Gastroesophageal sphincter (tissue), 4 donors: Measurements from ENCODE around the gene SEC24B. TPM values are rescaled to one million over a fixed set of nuclear protein-coding genes. Genes with fewer than 3 reads are reported as not detected.

Source experiments
- ATAC-seq: fragments of 150-250 bp; one replicate; pipeline ENCODE4 v1.9.1; 2016; ENCODE audit warnings: mild to moderate bottlenecking, moderate library complexity
- H3K27ac ChIP-seq, 4 donors: fragments of 200-600 bp; sonication (generic) in 3 of 4; 1 replicate in 3 of 4; 2 replicates in 1 of 4; pipeline ENCODE4 v1.5.1; 2016 to 2019
- H3K27me3 ChIP-seq: fragments of 200-600 bp; sonication (generic); one replicate; pipeline ENCODE4 v1.5.1; 2019
- H3K36me3 ChIP-seq, 2 donors: fragments of 200-600 bp; sonication (generic); one replicate each; pipeline ENCODE4 v1.5.1; 2019; ENCODE audit warnings: control low read depth in 1 of 2
- H3K4me1 ChIP-seq, 3 donors: fragments of 200-600 bp; sonication (generic); 1 replicate in 2 of 3; 2 replicates in 1 of 3; pipeline ENCODE4 v1.5.1; 2016 to 2019; ENCODE audit warnings: control low read depth in 2 of 3
- H3K4me3 ChIP-seq, 2 donors: fragments of 200-600 bp; sonication (generic); one replicate each; pipeline ENCODE4 v1.5.1; 2019; ENCODE audit warnings: mild to moderate bottlenecking in 1 of 2, moderate library complexity in 1 of 2
- H3K9me3 ChIP-seq, 3 donors: fragments of 200-600 bp; sonication (generic); one replicate each; pipeline ENCODE4 v1.5.1; 2017 to 2019; ENCODE audit warnings: control low read depth in 2 of 3
- EP300 ChIP-seq: sonication (generic); formaldehyde crosslinking; IDR thresholded peaks from one replicate; pipeline ENCODE4 v1.6.1; 2017; ENCODE audit warnings: antibody characterized with exemption, mild to moderate bottlenecking
- POLR2A ChIP-seq, 2 donors: fragments of 450-650 bp; IDR thresholded peaks; one replicate each; pipeline ENCODE4 v1.6.1; 2017; ENCODE audit warnings: antibody characterized with exemption in 2 of 2, mild to moderate bottlenecking in 2 of 2, moderate library complexity in 1 of 2
- POLR2AphosphoS5 ChIP-seq: sonication (generic); formaldehyde crosslinking; IDR thresholded peaks from one replicate; pipeline ENCODE4 v1.6.1; 2017; ENCODE audit warnings: antibody characterized with exemption
- WGBS, 2 donors: methylation state at CpG; one replicate each; pipeline ENCODE4 v1.1.5; 2018; ENCODE audit warnings: low coverage in 1 of 2; 5-methylcytosine and 5-hydroxymethylcytosine counted together
- total RNA-seq, 4 donors: library from RNA; depleted of rRNA; stranded (reverse); fragments of >200 nt; gene quantifications; one replicate each; pipeline ENCODE4 v1.1.0, GENCODE V29; 2016
- TF ChIP-seq, protein P1 (sequence below), 4 experiments: fragments of 200-600 bp in 2 of 4; fragments of 450-650 bp in 2 of 4; sonication (generic) in 1 of 4; IDR thresholded peaks; one replicate each; pipeline ENCODE4 v1.5.1; 2017 to 2019; ENCODE audit warnings: antibody characterized with exemption in 4 of 4, mild to moderate bottlenecking in 2 of 4, moderate library complexity in 2 of 4

The SEC24B gene
- total RNA-seq, 4 donors from 2014 or later = 39.5 to 43.5 (median 41.7) TPM

DNA sequence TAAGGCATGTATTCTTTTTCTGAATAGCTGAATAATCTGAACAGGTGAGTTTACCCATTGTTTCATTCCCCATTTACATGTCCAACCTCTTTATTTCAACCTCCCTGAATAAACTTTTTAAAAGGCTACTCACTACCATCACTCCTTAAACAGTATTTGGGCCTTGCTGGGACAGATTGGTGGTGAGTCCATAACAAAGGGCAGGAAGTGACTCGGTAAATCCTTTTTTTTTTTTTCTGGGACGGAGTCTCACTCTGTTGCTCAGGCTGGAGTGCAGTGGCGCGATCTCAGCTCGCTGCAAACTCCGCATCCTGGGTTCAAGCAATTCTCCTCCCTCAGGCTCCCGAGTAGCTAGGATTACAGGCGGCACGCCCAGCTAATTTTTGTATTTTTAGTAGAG is 23.4 kb upstream of the SEC24B start:
- ATAC-seq = no peak
- no peaks in the 10 kb centered on the region for H3K36me3 ChIP-seq
- WGBS, 2 donors = 79 to 83% methylated on average over 2 to 5 of the region's 9 CpGs

DNA sequence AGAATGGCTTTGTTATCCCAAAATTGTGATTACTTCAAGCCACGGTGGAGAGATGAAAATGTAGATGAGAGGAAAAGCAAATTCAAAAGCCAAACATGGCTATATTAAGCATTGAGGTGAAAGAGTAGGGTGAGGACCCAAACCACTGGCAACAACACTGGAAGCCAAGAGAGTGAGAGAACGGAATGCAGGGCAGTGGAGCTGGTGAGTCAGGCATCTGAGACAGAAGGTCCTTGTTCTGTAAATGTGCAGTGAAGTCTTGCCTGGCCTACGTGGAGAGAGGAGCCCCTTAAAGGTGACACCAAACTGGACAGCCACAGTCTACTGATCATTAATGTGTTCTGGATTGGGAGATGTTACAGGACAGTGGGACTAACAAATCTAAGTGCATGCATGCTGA is 22.8 kb upstream of the SEC24B start:
- Histone ChIP-seq H3K36me3 (no peaks in the 10 kb centered on the region), H3K27ac (no peak overlapping the region), H3K4me1 (no peaks in the 10 kb centered on the region), H3K4me3 (no peak overlapping the region), H3K27me3 (no peaks in the 10 kb centered on the region), H3K9me3 (no peaks in the 10 kb centered on the region)
- no peak for TF ChIP-seq EP300
- 55 to 75% methylated on average over 2 to 3 of the region's 3 CpGs for WGBS, 2 donors
- no peak for ATAC-seq

More for the DNA sequence above, 23.4 kb upstream of the SEC24B start:
- Histone ChIP-seq H3K4me1 (no peaks in the 10 kb centered on the region), H3K9me3 (no peaks in the 10 kb centered on the region), H3K4me3 (no peak overlapping the region), H3K27me3 (no peaks in the 10 kb centered on the region), H3K27ac (no peak overlapping the region)
- TF ChIP-seq EP300 = no peak
- TF ChIP-seq POLR2AphosphoS5 = no peak
- TF ChIP-seq, protein P1, sequence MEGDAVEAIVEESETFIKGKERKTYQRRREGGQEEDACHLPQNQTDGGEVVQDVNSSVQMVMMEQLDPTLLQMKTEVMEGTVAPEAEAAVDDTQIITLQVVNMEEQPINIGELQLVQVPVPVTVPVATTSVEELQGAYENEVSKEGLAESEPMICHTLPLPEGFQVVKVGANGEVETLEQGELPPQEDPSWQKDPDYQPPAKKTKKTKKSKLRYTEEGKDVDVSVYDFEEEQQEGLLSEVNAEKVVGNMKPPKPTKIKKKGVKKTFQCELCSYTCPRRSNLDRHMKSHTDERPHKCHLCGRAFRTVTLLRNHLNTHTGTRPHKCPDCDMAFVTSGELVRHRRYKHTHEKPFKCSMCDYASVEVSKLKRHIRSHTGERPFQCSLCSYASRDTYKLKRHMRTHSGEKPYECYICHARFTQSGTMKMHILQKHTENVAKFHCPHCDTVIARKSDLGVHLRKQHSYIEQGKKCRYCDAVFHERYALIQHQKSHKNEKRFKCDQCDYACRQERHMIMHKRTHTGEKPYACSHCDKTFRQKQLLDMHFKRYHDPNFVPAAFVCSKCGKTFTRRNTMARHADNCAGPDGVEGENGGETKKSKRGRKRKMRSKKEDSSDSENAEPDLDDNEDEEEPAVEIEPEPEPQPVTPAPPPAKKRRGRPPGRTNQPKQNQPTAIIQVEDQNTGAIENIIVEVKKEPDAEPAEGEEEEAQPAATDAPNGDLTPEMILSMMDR (IDR thresholded peaks at IDR 0.05) = no peak
- TF ChIP-seq POLR2A (IDR thresholded peaks at IDR 0.05) = no peak

DNA sequence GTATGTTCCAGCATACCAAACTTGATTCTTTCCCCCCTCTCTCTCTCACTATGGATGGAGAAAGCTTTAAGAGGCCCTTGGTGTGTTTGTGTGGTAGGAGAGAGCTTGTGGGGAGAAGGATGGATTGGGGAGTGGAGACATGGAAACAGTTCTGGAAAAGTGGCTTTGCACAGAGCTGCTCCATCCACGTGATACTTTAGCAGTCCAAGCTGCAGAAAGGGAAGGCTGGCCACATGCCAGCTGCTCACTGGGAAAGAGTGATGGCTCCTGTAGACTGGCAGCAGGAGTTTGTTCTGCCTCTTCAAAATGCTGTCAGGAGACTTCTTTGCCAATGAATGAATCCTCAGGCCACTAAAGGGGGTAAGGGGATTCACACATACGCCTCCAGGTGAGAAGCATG is 21.7 kb upstream of the SEC24B start:
- H3K36me3 ChIP-seq = no peaks in the 10 kb centered on the region
- no peak for ATAC-seq
- no peak overlapping the region for H3K27ac ChIP-seq
- H3K27me3 ChIP-seq = no peaks in the 10 kb centered on the region
- WGBS, 2 donors = 13 to 54% methylated on average over 1 to 2 of the region's 2 CpGs
- no peaks in the 10 kb centered on the region for H3K9me3 ChIP-seq
- no peaks in the 10 kb centered on the region for H3K4me1 ChIP-seq
- H3K4me3 ChIP-seq = no peak overlapping the region
- TF ChIP-seq, protein P1 (IDR thresholded peaks at IDR 0.05) = no peak
- no peak for TF ChIP-seq POLR2A (IDR thresholded peaks at IDR 0.05)
- TF ChIP-seq POLR2AphosphoS5 = no peak
- no peak for TF ChIP-seq EP300

GRCh38 chr4:109412776-109413175 is 20.8 kb upstream of the SEC24B start:
- no peaks in the 10 kb centered on the region for H3K36me3 ChIP-seq
- WGBS, 2 donors = 80 to 83% methylated on average over 1 of the region's 1 CpG
- H3K4me3 ChIP-seq = no peak overlapping the region
- TF ChIP-seq, protein P1 (IDR thresholded peaks at IDR 0.05) = no peak
- TF ChIP-seq POLR2AphosphoS5 (no peak), EP300 (no peak), POLR2A (IDR thresholded peaks at IDR 0.05) (no peak)
- no peaks in the 10 kb centered on the region for H3K27me3 ChIP-seq
- no peaks in the 10 kb centered on the region for H3K4me1 ChIP-seq
- no peaks in the 10 kb centered on the region for H3K9me3 ChIP-seq
- no peak overlapping the region for H3K27ac ChIP-seq
- no peak for ATAC-seq

- WGBS, 2 donors = 33 to 73% methylated on average over 1 of the region's 1 CpG
- no peaks in the 10 kb centered on the region for H3K9me3 ChIP-seq
Observed at GRCh38 chr4:109414938-109415337, 18.7 kb upstream of the SEC24B start.

More at GRCh38 chr4:109414938-109415337, 18.7 kb upstream of the SEC24B start:
- no peak for TF ChIP-seq POLR2AphosphoS5
- TF ChIP-seq EP300 = no peak
- no peak for TF ChIP-seq POLR2A (IDR thresholded peaks at IDR 0.05)
- TF ChIP-seq, protein P1 (IDR thresholded peaks at IDR 0.05) = no peak
- Histone ChIP-seq H3K27me3 (no peaks in the 10 kb centered on the region), H3K4me1 (no peaks in the 10 kb centered on the region), H3K27ac (no peak overlapping the region), H3K36me3 (no peaks in the 10 kb centered on the region), H3K4me3 (no peak overlapping the region)
- no peak for ATAC-seq
